Panc1 (cell line): ENCODE measurements around the gene NT5DC1. TPM values are rescaled to one million over a fixed set of nuclear protein-coding genes. Genes with fewer than 3 reads are reported as not detected.

Experiments
- ATAC-seq: fragments of 200-7000 bp; cut with Tn5 transposase; 2 replicates; pipeline ENCODE4 v1.9.1; 2020; ENCODE audit warnings: mild to moderate bottlenecking, moderate library complexity
- BruUV-seq: library from RNA; stranded (reverse); fragments of 400-500 nt; replicated peaks from 2 replicates; lab custom pipeline; 2021; lab: Mats Ljungman, UMichigan
- CTCF ChIA-PET: fragments of 300-600 bp; sonication (Branson Sonifier 250); formaldehyde crosslinking; loops from one replicate; lab custom pipeline; 2022; ENCODE audit warnings: antibody characterized with exemption; lab: Charles Lee
- POLR2A ChIA-PET: fragments of 300-600 bp; sonication (Branson Sonifier 250); formaldehyde crosslinking; loops from one replicate; lab custom pipeline; 2022; ENCODE audit warnings: antibody characterized with exemption; lab: Charles Lee
- DNase-seq: peaks from one replicate; pipeline ENCODE4 v3.0.0-alpha.2; 2010; ENCODE audit warnings: low read depth, low spot score
- H3K27ac ChIP-seq: 2 replicates; pipeline ENCODE4 v1.5.1; 2011; ENCODE audit warnings: mild to moderate bottlenecking, low read length, inconsistent platforms
- H3K27me3 ChIP-seq: fragments of 200-500 bp; sonication (Bioruptor generic); 2 replicates; pipeline ENCODE4 v1.6.0; 2014; ENCODE audit warnings: low read length, inconsistent platforms; ENCODE audit not compliant: control insufficient read depth, insufficient read depth
- H3K36me3 ChIP-seq: fragments of 200-500 bp; sonication (Bioruptor generic); 2 replicates; pipeline ENCODE4 v1.5.1; 2014; ENCODE audit warnings: inconsistent platforms, mild to moderate bottlenecking, low read length, moderate library complexity; ENCODE audit not compliant: control insufficient read depth, insufficient read depth
- H3K4me1 ChIP-seq: 2 replicates; pipeline ENCODE4 v1.5.1; 2011; ENCODE audit warnings: inconsistent platforms, mild to moderate bottlenecking, low read length, moderate library complexity; ENCODE audit not compliant: control insufficient read depth, insufficient read depth
- H3K4me3 ChIP-seq, 2 experiments: 2 replicates each; pipeline ENCODE4 v1.5.1; 2011 to 2012; ENCODE audit warnings: low read depth in 2 of 2, low read length in 2 of 2, mild to moderate bottlenecking in 2 of 2, inconsistent platforms in 1 of 2, moderate library complexity in 1 of 2
- H3K9me3 ChIP-seq: fragments of 200-500 bp; sonication (Bioruptor generic); 2 replicates; pipeline ENCODE4 v1.5.1; 2014; ENCODE audit warnings: low read depth, mild to moderate bottlenecking, inconsistent platforms, low read length, moderate library complexity; ENCODE audit not compliant: control insufficient read depth, insufficient read depth
- CTCF ChIP-seq: fragments of 450-650 bp; IDR thresholded peaks from 2 replicates; pipeline ENCODE4 v1.5.1; 2017; ENCODE audit warnings: mild to moderate bottlenecking
- POLR2AphosphoS5 ChIP-seq: IDR thresholded peaks from 2 replicates; pipeline ENCODE4 v1.6.1; 2012; ENCODE audit warnings: mild to moderate bottlenecking, low read depth, low read length, moderate library complexity
- SIN3A ChIP-seq: IDR thresholded peaks from 2 replicates; pipeline ENCODE4 v1.6.1; 2012; ENCODE audit warnings: low read depth, mild to moderate bottlenecking, low read length, moderate library complexity, borderline replicate concordance; ENCODE audit not compliant: insufficient read depth
- TCF7L2 ChIP-seq: IDR thresholded peaks from 2 replicates; pipeline ENCODE4 v1.6.1; 2011; ENCODE audit warnings: mild to moderate bottlenecking, low read depth, low read length, inconsistent platforms
- in situ Hi-C: cut with HindIII; loops from 2 replicates; pipeline ENCODE4 v1.10.0; 2016; ENCODE audit warnings: low sequenced_read_pairs, low pct_unique_long_range_greater_than_20kb
- intact Hi-C: fragments of 100-400 bp; cut with micrococcal nuclease; formaldehyde crosslinking; loops from one replicate; pipeline ENCODE4 v1.10.0; 2022; ENCODE audit not compliant: unreplicated experiment
- total RNA-seq: library from RNA; stranded (reverse); gene quantifications from one replicate; pipeline ENCODE4 v1.2.1, GENCODE V29; 2021; ENCODE audit not compliant: unreplicated experiment
- TF ChIP-seq, protein P1 (sequence below), 2 experiments: IDR thresholded peaks; 2 replicates each; pipeline ENCODE4 v1.6.1; 2011 to 2012; ENCODE audit warnings: low read depth in 2 of 2, control low read depth in 1 of 2, low read length in 1 of 2, mild to moderate bottlenecking in 1 of 2, moderate library complexity in 1 of 2; ENCODE audit not compliant: insufficient read depth in 1 of 2

Gene NT5DC1
- total RNA-seq, 1 experiment from 2014 or later = 79.1 TPM

DNA sequence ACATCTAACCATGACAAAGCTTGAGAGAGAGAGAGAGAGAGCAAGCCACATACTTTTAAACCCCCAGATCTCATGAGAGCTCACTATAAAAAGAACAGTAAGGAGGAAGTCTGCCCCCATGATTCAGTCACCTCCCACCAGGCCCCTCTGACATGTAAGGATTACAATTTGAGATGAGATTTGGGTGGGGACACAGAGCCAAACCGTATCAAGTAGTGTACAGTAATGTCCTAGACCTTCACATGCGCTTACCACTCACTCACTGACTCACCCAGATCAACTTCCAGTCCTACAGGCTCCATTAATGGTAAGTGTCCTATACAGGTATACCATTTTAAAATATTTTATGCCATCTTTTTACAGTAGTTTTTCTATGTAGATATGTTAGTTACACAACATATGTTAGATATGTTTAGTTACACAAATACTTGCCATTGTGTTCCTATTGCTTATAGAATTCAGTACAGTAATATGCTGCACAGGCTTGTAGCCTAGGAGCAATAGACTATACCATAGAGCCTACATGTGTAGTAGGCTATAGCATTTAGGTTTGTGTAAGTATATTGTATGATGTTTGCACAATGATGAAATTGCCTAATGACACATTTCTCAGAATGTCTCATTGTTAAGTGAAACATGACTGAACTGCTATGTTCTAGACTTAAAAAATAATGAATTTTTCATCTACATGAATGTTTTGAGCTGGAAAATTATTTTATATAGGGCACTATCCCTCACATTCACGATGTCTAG, 167.4 kb downstream of the NT5DC1 start:
- H3K27me3 ChIP-seq = no peaks in the 10 kb centered on the region
- no peak for DNase-seq
- TF ChIP-seq TCF7L2 (no peak), SIN3A (no peak), POLR2AphosphoS5 (no peak), CTCF (no peak)
- TF ChIP-seq, protein P1, sequence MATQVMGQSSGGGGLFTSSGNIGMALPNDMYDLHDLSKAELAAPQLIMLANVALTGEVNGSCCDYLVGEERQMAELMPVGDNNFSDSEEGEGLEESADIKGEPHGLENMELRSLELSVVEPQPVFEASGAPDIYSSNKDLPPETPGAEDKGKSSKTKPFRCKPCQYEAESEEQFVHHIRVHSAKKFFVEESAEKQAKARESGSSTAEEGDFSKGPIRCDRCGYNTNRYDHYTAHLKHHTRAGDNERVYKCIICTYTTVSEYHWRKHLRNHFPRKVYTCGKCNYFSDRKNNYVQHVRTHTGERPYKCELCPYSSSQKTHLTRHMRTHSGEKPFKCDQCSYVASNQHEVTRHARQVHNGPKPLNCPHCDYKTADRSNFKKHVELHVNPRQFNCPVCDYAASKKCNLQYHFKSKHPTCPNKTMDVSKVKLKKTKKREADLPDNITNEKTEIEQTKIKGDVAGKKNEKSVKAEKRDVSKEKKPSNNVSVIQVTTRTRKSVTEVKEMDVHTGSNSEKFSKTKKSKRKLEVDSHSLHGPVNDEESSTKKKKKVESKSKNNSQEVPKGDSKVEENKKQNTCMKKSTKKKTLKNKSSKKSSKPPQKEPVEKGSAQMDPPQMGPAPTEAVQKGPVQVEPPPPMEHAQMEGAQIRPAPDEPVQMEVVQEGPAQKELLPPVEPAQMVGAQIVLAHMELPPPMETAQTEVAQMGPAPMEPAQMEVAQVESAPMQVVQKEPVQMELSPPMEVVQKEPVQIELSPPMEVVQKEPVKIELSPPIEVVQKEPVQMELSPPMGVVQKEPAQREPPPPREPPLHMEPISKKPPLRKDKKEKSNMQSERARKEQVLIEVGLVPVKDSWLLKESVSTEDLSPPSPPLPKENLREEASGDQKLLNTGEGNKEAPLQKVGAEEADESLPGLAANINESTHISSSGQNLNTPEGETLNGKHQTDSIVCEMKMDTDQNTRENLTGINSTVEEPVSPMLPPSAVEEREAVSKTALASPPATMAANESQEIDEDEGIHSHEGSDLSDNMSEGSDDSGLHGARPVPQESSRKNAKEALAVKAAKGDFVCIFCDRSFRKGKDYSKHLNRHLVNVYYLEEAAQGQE (IDR thresholded peaks at IDR 0.05; ENCODE audit: insufficient read depth in 1 of 2, low read depth in 2 of 2, low read length in 1 of 2) = no peak

DNA sequence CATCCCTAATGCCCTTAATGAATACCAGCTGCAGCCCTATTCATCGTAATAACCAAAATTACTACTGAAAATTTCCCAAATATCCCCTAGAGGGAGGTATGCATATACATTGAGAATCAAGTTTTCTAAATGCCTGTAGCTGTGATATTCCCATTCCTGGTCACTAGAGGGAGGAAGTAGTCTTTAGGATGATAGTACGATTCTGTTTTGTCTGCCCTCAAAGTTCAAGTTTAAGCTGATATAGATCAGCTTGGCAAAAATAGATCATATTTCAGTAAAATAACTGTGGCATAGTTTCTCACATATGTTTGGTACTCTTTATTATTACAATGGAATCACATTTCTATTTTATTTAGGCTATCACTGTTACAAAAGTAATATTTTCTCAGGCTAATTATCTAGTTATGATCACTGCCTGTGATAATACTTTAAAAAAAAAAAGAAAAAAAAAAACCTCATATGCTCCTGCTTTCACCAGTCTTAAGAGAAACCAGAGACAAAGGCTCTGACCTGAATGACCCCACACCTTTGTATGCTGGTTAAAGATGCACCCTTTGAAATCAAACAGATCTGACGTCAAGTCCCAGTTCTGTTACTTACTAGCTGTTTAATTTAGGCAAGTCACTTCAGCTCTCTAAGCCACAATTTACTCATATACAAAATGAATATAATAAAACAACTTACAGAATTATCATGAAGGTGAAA, 168.1 kb downstream of the NT5DC1 start:
- Histone ChIP-seq H3K36me3 (no peaks in the 10 kb centered on the region; the same call in none of the 2 replicates), H3K4me3 (no peak overlapping the region), H3K4me1 (no peaks in the 10 kb centered on the region), H3K9me3 (no peaks in the 10 kb centered on the region), H3K27ac (no peak overlapping the region), H3K27me3 (no peaks in the 10 kb centered on the region)
- ATAC-seq (peak; percentile 94), DNase-seq (peak; percentile 67)
- CTCF ChIA-PET = interaction anchor here (0.6 to 1.9 kb wide), 11 partner anchors 9 to 304 kb away, joined by 3 to 9 read pairs (median 5); partner anchors contain the start of gene TSPYL1
- TF ChIP-seq CTCF (peak; percentile 93; the same call in 1 of the 2 replicates), POLR2AphosphoS5 (no peak), TCF7L2 (no peak)
- POLR2A ChIA-PET = no interaction called here
- no TSS peak for BruUV-seq
- in situ Hi-C loops = no loop called here
- intact Hi-C loops = no loop called here

More for the DNA sequence above, 167.4 kb downstream of the NT5DC1 start:
- CTCF ChIA-PET = interaction anchor here (0.7 to 1.9 kb wide), 10 partner anchors 8 to 295 kb away, joined by 3 to 9 read pairs (median 4); partner anchors contain the start of gene TSPYL1
- peak; percentile 39 for ATAC-seq
- intact Hi-C loops = no loop called here
- Histone ChIP-seq H3K4me1 (no peaks in the 10 kb centered on the region), H3K27ac (no peak overlapping the region), H3K9me3 (no peaks in the 10 kb centered on the region), H3K4me3 (no peak overlapping the region), H3K36me3 (no peaks in the 10 kb centered on the region; the same call in 1 of the 2 replicates)
- POLR2A ChIA-PET = no interaction called here
- in situ Hi-C loops = no loop called here
- BruUV-seq = no TSS peak
